PC-9 (cell line): Measurements from ENCODE around the gene CD300A. TPM values are rescaled to one million over a fixed set of nuclear protein-coding genes. Genes with fewer than 3 reads are reported as not detected.

Experiments
- BruUV-seq: library from RNA; stranded (reverse); fragments of 400-500 nt; replicated peaks from 2 replicates; lab custom pipeline; 2021; lab: Mats Ljungman, UMichigan
- CTCF ChIA-PET: fragments of 300-600 bp; sonication (Branson Sonifier 250); formaldehyde crosslinking; loops from one replicate; lab custom pipeline; 2022; ENCODE audit warnings: antibody characterized with exemption; lab: Charles Lee
- POLR2A ChIA-PET: fragments of 300-600 bp; sonication (Branson Sonifier 250); formaldehyde crosslinking; loops from one replicate; lab custom pipeline; 2022; ENCODE audit warnings: antibody characterized with exemption; ENCODE audit not compliant: unreplicated experiment; lab: Charles Lee
- DNase-seq, 2 experiments: peaks; one replicate each; pipeline versions ENCODE4 v3.0.0 to v3.0.0-alpha.2; 2015 to 2022; ENCODE audit warnings: mixed read lengths in 1 of 2
- H2AFZ ChIP-seq: fragments of 200-600 bp; sonication (generic); 2 replicates; pipeline ENCODE4 v1.8.1; 2017; ENCODE audit warnings: antibody characterized with exemption
- H3F3A ChIP-seq: fragments of 200-600 bp; sonication (generic); 2 replicates; pipeline ENCODE4 v1.8.1; 2017; ENCODE audit warnings: antibody characterized with exemption, mild to moderate bottlenecking, low read depth; ENCODE audit not compliant: insufficient read depth
- H3K27ac ChIP-seq: fragments of 200-600 bp; sonication (generic); 2 replicates; pipeline ENCODE4 v1.6.1; 2016; ENCODE audit warnings: mixed run types
- H3K27me3 ChIP-seq: fragments of 200-600 bp; sonication (generic); 2 replicates; pipeline ENCODE4 v1.6.1; 2016; ENCODE audit warnings: low read depth, mixed run types; ENCODE audit not compliant: insufficient read depth
- H3K36me3 ChIP-seq: fragments of 200-600 bp; sonication (generic); 2 replicates; pipeline ENCODE4 v1.6.1; 2016; ENCODE audit warnings: low read depth, mixed run types
- H3K4me1 ChIP-seq: fragments of 200-600 bp; sonication (generic); replicated peaks from 2 replicates; pipeline ENCODE4 v1.6.1; 2016; ENCODE audit warnings: mixed run types; ENCODE audit not compliant: insufficient read depth
- H3K4me2 ChIP-seq: fragments of 200-600 bp; sonication (generic); 2 replicates; pipeline ENCODE4 v1.6.1; 2017; ENCODE audit warnings: mixed run types
- H3K4me3 ChIP-seq: fragments of 200-600 bp; sonication (generic); 2 replicates; pipeline ENCODE4 v1.6.1; 2016; ENCODE audit warnings: mixed run types
- H3K79me2 ChIP-seq: fragments of 200-600 bp; sonication (generic); 2 replicates; pipeline ENCODE4 v1.6.1; 2017; ENCODE audit warnings: low read depth, mixed run types
- H3K9me2 ChIP-seq: fragments of 200-600 bp; sonication (generic); 2 replicates; pipeline ENCODE4 v1.8.1; 2017; ENCODE audit warnings: mild to moderate bottlenecking; ENCODE audit not compliant: insufficient read depth
- H3K9me3 ChIP-seq: fragments of 200-600 bp; sonication (generic); 2 replicates; pipeline ENCODE4 v1.8.1; 2016; ENCODE audit warnings: low read depth; ENCODE audit not compliant: insufficient read depth
- H4K20me1 ChIP-seq: fragments of 200-600 bp; sonication (generic); 2 replicates; pipeline ENCODE4 v1.8.1; 2017; ENCODE audit not compliant: insufficient read depth
- CTCF ChIP-seq: fragments of 200-600 bp; sonication (generic); conservative IDR thresholded peaks from 2 replicates; pipeline ENCODE4 v1.6.1; 2017; ENCODE audit warnings: mixed run types, antibody characterized with exemption, mild to moderate bottlenecking, moderate library complexity
- EZH2 ChIP-seq: fragments of 200-600 bp; sonication (generic); IDR thresholded peaks from 2 replicates; pipeline ENCODE4 v1.8.0; 2017; ENCODE audit warnings: antibody characterized with exemption, low read depth
- intact Hi-C: fragments of 100-400 bp; cut with micrococcal nuclease; formaldehyde crosslinking; loops from one replicate; pipeline ENCODE4 v1.10.0; 2022; ENCODE audit not compliant: unreplicated experiment
- total RNA-seq: library from RNA; stranded (reverse); gene quantifications from 2 replicates; pipeline ENCODE4 v1.2.3, GENCODE V29; 2021

The CD300A gene
- total RNA-seq, 1 experiment from 2014 or later, result not detected

- H3K4me3 ChIP-seq, result no peak overlapping the region
- POLR2A ChIA-PET, result no interaction called here
- no TSS peak for BruUV-seq
- no peaks in the 10 kb centered on the region for H3K79me2 ChIP-seq
- intact Hi-C loops, result no loop called here
- no peak overlapping the region for H3K27ac ChIP-seq
- H3K4me2 ChIP-seq, result no peak overlapping the region
- no peaks in the 10 kb centered on the region for H3K9me2 ChIP-seq
- CTCF ChIA-PET, result no interaction called here
- no peaks in the 10 kb centered on the region for H3F3A ChIP-seq
- H3K36me3 ChIP-seq, result no peaks in the 10 kb centered on the region
- peaks cover 2% of the 10 kb centered on the region; the same call in 1 of the 2 replicates for H3K4me1 ChIP-seq
- no peak for TF ChIP-seq EZH2
- TF ChIP-seq CTCF, result no peak
- no peaks in the 10 kb centered on the region for H3K27me3 ChIP-seq
- no peak overlapping the region for H2AFZ ChIP-seq
- no peaks in the 10 kb centered on the region for H3K9me3 ChIP-seq
- DNase-seq, result no peak
- H4K20me1 ChIP-seq, result no peaks in the 10 kb centered on the region; the same call in 1 of the 2 replicates
Measured at GRCh38 chr17:74449306-74449705, 17.1 kb upstream of the CD300A start.

GRCh38 chr17:74449773-74450172, 16.7 kb upstream of the CD300A start:
- CTCF ChIA-PET, result no interaction called here
- BruUV-seq, result no TSS peak
- TF ChIP-seq CTCF (no peak), EZH2 (no peak)
- H3K4me3 ChIP-seq, result no peak overlapping the region
- H3K27ac ChIP-seq, result no peak overlapping the region
- POLR2A ChIA-PET, result no interaction called here
- no peaks in the 10 kb centered on the region for H3K36me3 ChIP-seq
- H3K27me3 ChIP-seq, result peaks cover 3% of the 10 kb centered on the region; the same call in 1 of the 2 replicates
- no peaks in the 10 kb centered on the region for H3K79me2 ChIP-seq
- H4K20me1 ChIP-seq, result no peaks in the 10 kb centered on the region
- peaks cover 7% of the 10 kb centered on the region; the same call in 1 of the 2 replicates for H3K4me1 ChIP-seq
- no peak for DNase-seq
- H3F3A ChIP-seq, result no peaks in the 10 kb centered on the region
- H3K9me3 ChIP-seq, result no peaks in the 10 kb centered on the region
- no peaks in the 10 kb centered on the region for H3K9me2 ChIP-seq
- no peak overlapping the region for H2AFZ ChIP-seq
- no peak overlapping the region for H3K4me2 ChIP-seq
- intact Hi-C loops, result loop anchor here (5.0 to 10.0 kb wide), 3 partner anchors 52 to 235 kb away; partner anchors contain the start of gene TTYH2

GRCh38 chr17:74450231-74450630, 16.2 kb upstream of the CD300A start:
- Histone ChIP-seq H4K20me1 (no peaks in the 10 kb centered on the region), H3K4me2 (no peak overlapping the region), H3K27ac (no peak overlapping the region), H3K79me2 (no peaks in the 10 kb centered on the region), H3F3A (no peaks in the 10 kb centered on the region), H3K36me3 (no peaks in the 10 kb centered on the region), H3K9me3 (no peaks in the 10 kb centered on the region), H3K4me1 (peaks cover 7% of the 10 kb centered on the region; the same call in 1 of the 2 replicates), H3K4me3 (no peak overlapping the region), H3K9me2 (no peaks in the 10 kb centered on the region), H2AFZ (no peak overlapping the region), H3K27me3 (peaks cover 3% of the 10 kb centered on the region; the same call in 1 of the 2 replicates)
- ChIA-PET CTCF (no interaction called here), POLR2A (no interaction called here)
- intact Hi-C loops, result loop anchor here (5.0 to 10.0 kb wide), 3 partner anchors 53 to 235 kb away; partner anchors contain the start of gene TTYH2
- no peak for DNase-seq
- no peak for TF ChIP-seq EZH2
- no peak for TF ChIP-seq CTCF
- no TSS peak for BruUV-seq
